IMR-90 (cell line): ENCODE data around the gene OSBPL2.

ENCODE experiments used
- BHLHE40 ChIP-seq: fragments of 150-350 bp; IDR thresholded peaks from 2 replicates; pipeline ENCODE4 v1.6.1; 2016; ENCODE audit warnings: mild to moderate bottlenecking, low read depth, low read length
- CEBPB ChIP-seq: IDR thresholded peaks from 2 replicates; pipeline ENCODE4 v1.6.1; 2012; ENCODE audit warnings: low read depth, low read length, improper control_type of control experiment
- CHD1 ChIP-seq: IDR thresholded peaks from 2 replicates; pipeline ENCODE4 v1.6.1; 2012; ENCODE audit warnings: low read depth, low read length, improper control_type of control experiment
- CTCF ChIP-seq: conservative IDR thresholded peaks from 2 replicates; pipeline ENCODE4 v1.5.1; 2012; ENCODE audit warnings: mild to moderate bottlenecking, low read depth, low read length, improper control_type of control experiment
- MXI1 ChIP-seq: IDR thresholded peaks from 2 replicates; pipeline ENCODE4 v1.6.1; 2012; ENCODE audit warnings: low read depth, mild to moderate bottlenecking, low read length, moderate library complexity, borderline replicate concordance
- POLR2A ChIP-seq: IDR thresholded peaks from 2 replicates; pipeline ENCODE4 v1.6.1; 2012; ENCODE audit warnings: mild to moderate bottlenecking, low read depth, low read length
- RAD21 ChIP-seq: IDR thresholded peaks from 2 replicates; pipeline ENCODE4 v1.6.1; 2012; ENCODE audit warnings: low read length, improper control_type of control experiment

DNA sequence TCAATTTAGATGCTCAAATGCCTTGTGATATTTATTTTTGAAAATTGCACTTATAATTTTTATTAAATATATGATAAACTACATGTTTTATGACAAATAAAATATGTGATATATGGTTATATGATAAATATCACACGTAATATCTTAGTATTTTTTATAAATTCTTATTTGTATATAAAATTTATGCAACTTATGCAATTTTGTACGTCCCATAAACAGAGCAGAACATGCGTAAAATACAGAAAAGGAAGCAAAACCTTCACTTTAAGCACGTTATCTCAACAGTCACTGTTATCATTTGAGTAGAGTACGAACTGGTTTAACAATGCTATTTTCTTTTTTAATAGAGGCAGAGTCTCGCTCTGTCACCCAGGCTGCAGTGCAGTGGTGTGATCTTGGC is 48.8 kb downstream of the OSBPL2 start:
- TF ChIP-seq CTCF (no peak), POLR2A (no peak), MXI1 (no peak), CEBPB (no peak), RAD21 (no peak), CHD1 (no peak), BHLHE40 (no peak)
